HG03520 (cell line): ENCODE results near the gene GGTA1.
"Not testable (repeated sequence)": the region's sequence is repeated elsewhere in the genome, so short reads cannot be mapped to it uniquely, and the experiment has no call there.

Source experiments
- ATAC-seq: cut with Tn5 transposase; IDR thresholded peaks from one replicate; pipeline ENCODE4 v1.9.1; 2021; ENCODE audit warnings: mild to moderate bottlenecking, moderate library complexity; ENCODE audit not compliant: unreplicated experiment

GGTA1 gene

DNA sequence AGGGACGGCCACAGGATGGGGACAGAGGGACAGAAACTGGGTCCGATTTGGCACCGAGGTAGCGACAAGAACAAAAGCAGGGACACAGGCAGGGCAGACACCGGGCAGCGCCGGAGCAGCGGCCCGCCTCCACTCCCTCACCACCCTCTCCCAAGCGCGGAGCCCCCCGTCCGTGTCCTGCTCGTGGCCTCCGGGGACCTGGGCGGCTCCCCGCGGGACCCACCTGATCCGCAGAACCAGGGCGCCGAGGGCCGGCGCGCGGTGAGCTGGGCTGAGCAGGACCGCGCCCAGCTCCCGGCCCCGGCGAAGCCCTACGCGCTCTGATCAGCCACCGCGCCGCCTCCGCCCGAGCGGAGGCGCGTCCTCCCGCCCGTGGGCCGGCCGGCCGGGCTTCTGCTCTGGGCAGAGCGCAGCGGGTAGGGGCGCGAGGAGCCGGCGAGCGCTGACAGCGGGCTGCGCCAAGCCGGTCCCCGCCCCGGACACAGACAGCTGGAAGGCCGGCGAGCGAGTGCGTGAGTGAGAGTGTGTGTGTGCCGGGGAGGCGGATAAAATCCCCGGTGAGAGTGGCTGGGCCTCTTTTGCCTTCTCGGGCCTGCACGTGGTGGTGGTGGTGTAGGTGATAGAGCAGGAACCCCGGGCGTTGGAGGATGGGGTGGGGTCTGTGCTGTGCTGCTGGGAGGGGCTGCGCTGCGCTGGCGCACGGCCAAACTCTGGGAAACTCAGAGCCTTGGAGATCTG lies at the start of gene GGTA1:
TSS of gene GGTA1 (minus strand) at position 418 of the 738 bp plus-strand sequence. CDS start 31,922 bp downstream, outside the sequence.
- no peak for ATAC-seq

DNA sequence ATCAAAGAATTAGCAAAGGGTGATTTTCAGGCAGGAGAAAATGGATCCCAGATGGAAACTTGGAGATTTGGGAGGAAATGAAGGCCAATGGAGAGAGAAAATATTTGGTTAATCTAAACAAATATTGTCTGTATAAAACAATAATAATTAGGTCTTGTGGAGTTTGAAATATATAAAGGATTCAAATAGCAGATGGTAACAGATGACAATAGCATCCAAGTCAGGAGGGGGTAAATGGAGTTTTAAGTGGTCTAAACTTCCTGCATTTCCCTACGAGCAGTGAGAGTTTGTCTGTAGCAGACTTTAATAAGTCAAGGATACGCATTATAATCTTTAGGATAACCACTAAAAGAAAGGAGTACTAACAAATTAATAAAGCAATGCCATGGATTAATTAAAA lies 49.0 kb upstream of the GGTA1 start:
- no peak for ATAC-seq

DNA sequence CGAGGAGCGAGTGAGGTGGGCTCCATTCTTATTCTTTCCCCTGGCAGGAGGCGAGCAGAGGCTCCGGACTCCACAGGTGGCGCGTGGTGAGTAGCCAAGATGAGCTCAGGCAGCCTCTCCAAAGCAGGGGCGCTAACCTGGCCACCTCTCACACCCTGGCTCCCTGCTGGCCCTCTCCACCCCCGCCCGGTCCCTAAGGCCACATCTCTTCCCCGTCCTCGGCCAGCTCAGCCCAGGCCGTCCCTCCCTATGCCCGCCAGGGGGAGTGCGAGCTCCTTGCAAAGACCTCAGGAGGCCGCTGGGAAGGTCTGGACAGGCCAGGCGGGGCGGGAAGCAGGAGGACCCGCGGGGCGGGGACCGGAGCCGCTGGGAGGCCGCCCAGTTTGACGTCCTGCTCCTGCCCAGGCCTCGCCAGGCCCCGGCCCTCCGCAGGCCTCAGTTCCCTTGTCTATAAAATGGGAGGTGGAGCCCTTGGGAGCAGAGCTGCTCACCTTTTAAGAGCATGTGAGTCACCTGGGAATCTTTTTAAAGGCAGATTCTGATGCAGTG lies 46.3 kb upstream of the GGTA1 start:
- no peak for ATAC-seq

DNA sequence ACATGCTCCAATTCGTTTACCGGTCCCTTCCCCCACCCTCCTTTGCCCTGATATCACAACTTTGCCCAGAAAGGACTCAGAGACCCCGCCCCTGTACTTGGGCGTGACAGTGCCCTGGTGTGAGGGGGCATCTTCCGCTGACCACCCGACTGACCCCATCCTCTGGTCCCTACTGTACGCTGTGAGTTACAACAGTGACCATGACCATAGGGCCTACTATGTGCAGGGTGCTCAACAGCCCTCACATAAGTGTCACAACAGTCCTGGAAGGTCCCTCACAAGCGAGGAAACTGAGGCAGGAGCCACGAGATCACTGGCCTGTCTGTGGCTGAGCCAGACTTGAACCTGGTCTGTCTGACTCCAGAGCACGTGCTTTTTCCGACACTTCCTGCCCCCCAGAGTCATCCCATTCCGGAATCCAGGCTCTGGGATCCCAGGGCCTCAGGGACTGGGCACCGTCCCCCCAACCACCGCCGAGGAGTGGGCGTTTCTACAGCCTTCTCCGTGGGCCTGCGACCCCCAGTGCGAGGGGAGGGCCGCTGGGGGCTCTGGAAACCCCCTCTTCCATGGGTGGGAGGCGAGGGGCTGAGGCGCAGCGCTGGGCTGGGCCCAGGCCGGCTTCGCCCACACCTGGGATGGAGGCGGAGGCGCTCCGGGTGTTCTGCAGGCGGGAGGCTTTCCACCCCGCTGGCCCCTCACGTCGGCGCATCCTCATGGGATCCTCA lies 45.7 kb upstream of the GGTA1 start:
- ATAC-seq: no peak

DNA sequence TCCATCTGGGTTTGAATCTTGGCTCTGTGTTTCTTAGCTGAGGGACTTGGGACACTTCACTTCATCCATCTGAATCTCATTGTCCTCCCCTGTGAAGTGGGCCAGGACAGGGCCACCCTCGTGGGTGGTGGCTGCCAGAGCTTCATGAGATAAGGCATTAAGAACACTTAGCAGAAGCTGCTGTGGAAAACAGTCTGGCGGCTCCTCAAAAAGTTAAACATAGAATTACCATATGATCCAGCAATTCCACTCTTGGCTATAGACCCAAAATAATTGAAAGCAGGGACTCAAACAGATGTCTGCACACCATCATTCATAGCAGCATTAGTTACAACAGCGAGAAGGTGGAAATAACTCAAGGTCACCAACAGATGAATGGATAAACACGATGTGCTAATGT lies 42.4 kb upstream of the GGTA1 start:
- ATAC-seq: no peak

DNA sequence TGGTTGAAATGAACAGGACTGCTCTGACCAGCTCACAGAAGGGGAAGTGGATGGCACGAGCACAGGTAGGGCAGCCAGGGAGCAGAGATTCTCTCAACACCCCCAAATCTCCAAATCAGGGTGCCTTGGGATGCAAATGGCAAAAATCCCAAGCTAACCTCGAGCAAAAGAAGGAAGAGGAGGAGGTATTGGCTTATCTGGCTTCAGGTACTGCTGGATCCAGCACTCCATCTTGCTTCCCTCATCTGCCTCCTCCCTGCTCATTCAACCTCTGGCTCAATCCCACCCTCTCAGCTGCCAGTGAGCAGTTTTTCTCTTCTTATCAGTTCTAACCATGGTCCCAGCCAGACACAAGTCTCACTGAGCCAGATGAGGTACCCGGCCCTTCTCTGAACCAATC lies 41.6 kb upstream of the GGTA1 start:
- ATAC-seq: no peak

DNA sequence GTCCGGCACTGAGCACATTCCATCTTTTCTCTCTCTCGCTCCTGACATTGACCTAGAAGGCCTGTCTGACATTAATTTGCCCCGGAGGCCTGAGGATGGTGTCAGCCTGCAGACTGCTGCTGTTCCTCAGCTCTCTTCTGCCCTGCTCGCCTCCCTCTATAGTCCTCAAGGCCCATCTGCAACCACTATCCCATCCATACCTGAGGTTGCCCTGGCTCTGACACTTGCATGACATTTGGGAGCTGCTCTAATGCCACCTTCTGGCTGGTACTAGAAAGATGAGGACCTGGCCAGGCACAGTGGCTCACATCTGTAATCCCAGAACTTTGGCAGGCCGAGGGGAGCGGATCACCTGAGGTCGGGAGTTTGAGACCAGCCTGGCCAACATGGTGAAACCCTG lies 38.6 kb upstream of the GGTA1 start:
- no peak for ATAC-seq

DNA sequence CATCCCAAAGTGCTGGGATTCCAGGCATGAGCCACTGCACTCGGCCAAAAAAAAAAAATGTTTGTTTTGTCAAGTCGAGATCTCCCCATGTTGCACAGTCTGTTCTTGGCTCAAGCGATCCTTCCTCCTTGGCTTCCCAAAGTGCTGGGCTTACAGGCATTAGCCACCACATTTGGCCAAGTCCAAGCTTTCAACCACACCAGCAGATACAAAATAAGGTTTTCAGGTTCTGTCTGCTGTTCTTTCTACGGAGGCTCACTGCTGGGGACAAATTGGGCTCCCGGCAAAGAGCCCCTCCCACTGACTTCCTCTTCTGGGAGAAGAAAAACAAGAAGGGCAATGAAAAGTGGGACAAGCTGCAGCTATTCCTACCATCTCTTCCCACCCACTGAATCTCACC lies 37.6 kb upstream of the GGTA1 start:
- ATAC-seq: no peak

DNA sequence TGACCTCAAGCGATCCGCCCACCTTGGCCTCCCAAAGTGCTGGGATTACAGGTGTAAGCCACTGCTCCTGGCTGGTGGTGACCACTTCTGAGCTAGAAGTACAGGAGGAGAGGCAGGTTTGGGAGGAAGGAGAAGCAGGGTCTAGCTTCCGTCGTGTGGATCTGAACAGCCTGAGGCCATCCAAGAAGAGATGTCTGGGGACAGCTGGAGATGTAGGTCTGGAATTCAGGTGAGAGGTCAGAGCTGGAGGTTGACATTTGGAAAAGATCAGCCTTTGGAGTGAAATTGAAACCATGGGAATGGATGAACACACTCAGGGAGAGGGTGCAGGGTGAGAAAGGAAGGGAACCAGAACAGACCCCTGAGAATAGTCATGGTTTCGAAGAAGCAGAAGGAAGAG lies 33.2 kb upstream of the GGTA1 start:
- ATAC-seq: no peak

DNA sequence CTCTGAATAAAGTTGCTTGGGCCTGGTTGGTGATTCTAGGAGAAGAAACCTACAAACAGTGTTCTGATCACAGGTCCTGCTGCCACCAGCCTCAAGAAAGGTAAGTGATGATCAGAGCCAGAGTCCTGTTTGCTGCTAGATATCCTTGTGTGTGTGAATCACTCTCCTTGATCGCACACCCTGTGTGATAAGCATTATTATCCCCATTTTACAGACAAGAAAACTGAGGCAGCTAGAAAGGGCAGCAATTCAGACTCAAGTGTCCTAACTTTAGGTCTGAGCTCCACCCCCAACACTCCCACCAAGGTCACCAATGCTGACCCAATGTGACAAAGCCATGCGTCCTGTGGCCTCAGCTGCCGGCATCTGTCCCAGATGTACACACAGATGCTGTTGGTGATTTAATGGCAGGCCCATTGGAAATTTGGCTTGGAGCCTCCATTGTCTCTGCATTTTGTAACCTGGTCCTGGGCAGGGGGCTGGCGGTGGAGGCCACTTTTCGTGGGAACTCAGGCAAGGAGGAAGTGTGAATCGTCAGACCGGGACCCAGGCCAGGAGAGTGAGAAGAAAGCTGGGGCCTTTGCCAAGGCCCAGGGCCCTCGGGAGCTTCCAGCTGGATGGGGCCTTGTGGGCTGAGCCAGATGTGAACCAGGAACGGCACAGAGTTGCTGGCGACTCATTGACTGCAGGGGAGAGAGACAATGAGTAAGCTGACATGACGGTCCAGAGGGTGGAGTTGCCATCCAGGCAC lies 29.8 kb upstream of the GGTA1 start:
- ATAC-seq: no peak

DNA sequence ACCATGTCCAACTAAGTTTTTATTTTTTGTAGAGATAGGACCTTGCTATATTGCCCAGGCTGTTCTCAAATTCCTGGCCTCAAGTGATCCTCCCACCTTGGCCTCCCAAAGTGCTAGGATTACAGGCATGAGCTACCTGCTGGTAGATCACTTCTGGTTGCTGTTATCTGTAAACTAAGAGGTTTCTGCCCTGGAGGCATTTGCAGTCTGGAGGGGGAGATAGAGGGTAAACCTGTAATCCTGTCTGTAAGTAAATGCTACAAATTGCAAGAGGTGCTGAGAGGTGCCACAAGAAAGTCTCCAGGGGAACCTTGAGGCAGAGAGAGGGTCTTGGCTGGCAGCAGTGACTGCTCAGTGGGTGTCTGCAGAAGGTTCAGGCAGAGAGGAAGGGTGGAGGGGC lies 29.0 kb upstream of the GGTA1 start:
- ATAC-seq: no peak

DNA sequence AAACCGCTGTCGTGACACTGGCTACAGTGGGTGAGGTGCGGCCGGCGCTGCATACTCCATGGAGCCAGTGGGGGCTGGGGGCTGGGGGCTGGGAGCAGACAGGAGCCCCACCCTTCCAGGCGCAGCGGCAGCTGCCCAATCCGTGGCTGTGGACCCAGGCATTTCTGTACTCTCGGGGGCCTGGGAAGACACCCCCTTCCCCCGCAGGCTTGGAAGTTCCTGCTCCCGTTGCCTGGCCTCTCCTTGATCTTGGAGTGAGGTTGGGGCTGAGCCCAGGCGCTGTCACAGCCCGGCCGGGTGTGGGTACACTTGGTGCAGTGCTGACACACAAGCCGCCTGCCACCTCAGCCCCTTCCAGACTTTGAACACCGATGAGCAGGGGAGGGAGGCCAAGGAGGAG lies 27.7 kb upstream of the GGTA1 start:
- no peak for ATAC-seq

DNA sequence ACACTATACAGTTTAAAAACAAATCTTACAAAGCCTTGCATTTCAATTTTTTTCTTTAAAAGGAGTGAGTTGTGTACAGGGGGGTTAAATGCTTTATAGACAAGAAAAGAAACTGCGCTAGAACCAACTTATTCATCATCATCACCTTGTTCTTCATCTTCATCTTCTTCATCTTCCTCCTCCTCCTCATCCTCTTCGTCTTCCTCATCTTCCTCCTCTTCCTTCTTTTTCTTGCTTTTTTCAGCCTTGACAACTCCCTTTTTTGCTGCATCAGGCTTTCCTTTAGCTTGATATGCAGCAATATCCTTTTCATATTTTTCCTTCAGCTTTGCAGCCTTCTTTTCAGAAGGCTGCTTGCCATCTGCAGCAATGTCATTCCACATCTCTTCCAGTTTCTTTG lies 20.0 kb upstream of the GGTA1 start:
- not testable (repeated sequence) for ATAC-seq

DNA sequence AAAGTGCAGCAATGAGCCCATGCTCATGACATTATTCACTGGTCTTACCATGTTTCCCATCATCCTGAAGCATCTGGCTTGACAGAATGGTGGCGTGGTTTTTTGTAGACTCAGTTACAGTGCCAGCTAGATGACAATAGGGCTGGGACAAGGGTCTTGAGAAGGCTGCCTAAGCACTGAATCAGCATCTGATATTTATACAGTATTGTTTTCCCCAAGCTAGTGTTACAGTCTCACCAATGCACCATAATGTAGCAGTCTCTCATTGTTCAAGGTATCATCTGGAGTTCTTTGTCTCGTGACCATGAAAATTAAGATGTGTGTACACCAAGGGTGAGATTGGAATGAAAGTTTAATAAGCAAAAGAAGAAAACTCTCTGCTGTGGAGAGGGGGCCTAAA lies 19.0 kb upstream of the GGTA1 start:
- ATAC-seq: no peak

DNA sequence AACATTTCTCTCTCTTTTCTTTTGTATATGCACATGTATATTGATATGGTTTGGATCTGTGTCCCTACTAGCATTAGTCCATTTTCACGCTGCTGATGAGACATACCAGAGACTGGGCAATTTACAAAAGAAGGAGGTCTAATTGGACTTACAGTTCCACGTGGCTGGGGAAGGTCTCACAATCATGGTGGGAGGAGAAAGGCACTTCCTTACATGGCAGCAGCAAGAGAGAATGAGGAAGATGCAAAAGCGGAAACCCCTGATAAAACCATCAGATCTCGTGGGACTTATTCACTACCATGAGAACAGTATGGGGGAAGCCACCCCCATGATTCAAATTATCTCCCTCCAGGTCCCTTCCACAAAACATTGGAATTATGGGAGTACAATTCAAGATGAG lies 13.5 kb upstream of the GGTA1 start:
- ATAC-seq: not testable (repeated sequence)

DNA sequence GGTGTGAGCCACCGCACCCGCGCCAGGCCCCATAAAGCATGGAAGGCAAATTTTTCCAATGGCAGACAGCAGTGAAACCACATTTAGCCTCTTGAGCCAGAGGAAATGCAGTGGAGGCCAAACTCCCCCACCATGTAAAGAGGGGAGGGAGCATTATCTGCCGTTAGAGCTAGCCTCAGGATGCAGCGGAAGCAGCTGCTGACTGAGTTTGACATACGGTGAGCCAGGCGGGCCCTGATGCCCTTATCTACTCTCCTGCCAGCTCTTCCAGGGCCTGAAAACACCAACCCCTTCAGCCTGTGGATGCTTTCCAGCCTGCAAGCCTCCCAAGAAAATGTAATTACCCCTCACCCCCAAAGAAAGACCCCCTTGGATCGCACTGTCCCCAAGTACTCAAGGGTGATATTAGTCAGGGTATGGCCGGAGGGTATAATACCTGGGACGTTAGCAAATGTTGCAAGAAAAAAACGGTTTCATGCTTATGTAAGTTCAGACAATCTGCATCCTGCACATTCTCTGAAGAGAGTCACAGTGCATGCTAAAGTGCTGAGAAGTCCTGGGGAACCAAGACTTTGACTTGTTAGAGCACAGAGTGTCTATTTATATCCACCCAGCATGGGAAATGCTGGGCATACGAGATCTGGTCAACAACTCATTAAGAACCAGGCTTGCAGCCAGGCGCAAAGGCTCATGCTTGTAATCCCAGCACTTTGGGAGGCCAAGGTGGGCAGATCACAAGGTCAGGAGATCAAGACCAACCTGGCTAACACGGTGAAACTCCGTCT lies 11.3 kb upstream of the GGTA1 start:
- no peak for ATAC-seq

DNA sequence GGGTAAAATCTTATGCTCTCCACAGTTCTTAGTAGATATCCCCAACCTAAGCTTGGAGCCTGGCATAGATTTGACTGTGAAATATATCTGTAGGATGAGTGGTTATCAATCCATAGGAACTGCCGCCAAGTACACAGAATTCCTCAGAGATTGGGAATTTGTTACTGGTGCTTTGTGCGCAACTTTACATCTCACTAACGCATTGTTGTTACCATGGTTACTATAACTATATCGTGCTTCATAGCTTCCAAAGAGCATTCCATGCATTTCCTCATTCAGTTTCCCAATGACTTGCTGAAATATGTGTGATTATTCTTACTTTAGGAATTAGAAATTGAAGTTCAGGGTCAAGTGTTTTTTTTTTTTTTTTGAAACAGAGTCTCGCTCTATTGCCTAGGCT lies 9.5 kb upstream of the GGTA1 start:
- no peak for ATAC-seq

DNA sequence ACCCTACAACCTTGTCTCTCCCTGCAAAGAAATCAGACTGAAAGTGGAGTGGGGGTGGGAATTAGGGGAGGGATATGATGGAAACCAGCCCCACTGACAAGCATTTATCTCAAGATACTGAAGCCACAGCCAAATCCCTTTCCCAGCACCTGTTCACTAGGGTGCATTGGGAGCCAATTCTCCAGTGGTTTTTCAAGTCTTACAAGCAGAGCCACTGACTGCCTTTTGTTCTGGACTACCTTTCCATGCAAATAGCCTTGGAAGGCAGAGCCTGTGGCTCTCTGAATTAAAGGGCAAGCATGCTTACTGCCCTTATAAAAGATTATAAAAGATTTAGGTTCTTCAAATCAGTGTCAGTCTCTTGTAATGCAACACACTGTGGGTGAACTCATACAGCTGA lies 8.8 kb upstream of the GGTA1 start:
- no peak for ATAC-seq

DNA sequence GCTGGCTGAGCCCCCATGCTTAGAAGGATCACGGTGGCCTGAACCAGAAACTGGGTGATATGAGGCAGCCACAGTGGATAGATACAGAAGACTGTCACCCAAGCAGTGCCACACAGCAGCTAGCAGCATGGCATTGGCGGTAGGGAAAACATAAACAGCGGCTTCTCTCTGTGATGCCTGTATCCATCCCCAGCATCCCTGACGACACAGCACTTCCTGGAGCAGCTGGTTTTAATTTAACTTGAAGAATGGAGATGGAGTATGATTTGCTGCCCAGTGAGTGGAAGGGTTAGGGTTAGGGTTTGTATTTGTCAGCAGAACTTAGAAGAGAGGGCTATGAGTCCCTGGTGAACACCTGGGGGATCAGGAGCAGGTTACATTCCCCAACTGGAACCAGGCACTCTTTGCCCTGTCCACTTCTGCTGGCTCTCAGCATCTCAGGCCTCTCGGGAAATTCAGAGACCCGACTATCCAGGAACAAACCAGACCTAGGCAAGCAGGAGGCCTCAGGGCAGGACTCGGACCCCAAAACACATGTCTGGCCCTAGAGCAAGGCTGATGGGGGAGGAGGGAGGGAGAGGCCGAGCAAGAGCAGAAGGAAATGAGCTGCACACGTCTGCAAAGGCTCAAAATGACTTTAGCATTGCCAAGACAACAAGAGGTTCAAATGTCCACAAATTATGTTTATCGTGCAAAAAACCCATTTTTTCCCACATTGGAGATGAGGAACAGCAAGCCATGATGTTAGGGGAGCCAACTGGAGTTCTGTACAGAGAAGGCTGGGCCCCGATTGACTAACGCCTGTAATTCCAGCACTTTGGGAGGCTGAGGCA lies 6.5 kb upstream of the GGTA1 start:
- no peak for ATAC-seq

DNA sequence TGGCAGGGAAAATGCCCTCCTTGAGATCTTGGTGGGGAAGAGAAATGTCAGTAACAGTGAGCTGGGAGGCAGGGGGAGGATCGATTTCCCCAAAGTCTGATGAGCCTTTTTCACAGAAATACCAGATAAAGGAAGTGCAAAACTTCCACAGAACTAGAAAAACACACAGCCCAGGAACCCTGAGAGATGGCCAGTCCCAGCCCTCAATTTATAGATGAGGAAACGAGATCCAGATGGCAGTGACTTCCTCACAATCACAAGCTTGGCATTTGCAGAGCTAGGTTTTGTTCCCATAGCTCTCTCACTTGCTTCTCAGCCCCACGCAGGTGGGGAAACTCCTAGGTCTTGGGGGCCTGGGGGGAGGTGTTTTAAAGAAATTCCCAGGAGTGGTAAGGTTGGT lies 3.8 kb upstream of the GGTA1 start:
- no peak for ATAC-seq
